ENCODE measurements around the gene CDC42SE1.

Gene CDC42SE1

GRCh38 chr1:151098126-151098525 lies 38.7 kb upstream of the CDC42SE1 start:
- TF ChIP-seq USF1 (IDR thresholded peaks at IDR 0.05) = no peak
- no peak for TF ChIP-seq NFIC (IDR thresholded peaks at IDR 0.05)
- no peak for TF ChIP-seq MAX (IDR thresholded peaks at IDR 0.05)
- no peak for TF ChIP-seq CEBPB (IDR thresholded peaks at IDR 0.05)
- TF ChIP-seq TCF12 (IDR thresholded peaks at IDR 0.05; ENCODE audit: low read depth) = no peak

GRCh38 chr1:151085953-151086559 lies 26.6 kb upstream of the CDC42SE1 start:
- no peak for TF ChIP-seq NFIC (IDR thresholded peaks at IDR 0.05)
- no peak for TF ChIP-seq REST (IDR thresholded peaks at IDR 0.05; ENCODE audit: low read depth)
- TF ChIP-seq TCF12 (IDR thresholded peaks at IDR 0.05; ENCODE audit: low read depth) = no peak
- no peak for TF ChIP-seq CREB1 (IDR thresholded peaks at IDR 0.05; ENCODE audit: low read depth)
- TF ChIP-seq EGR1 (IDR thresholded peaks at IDR 0.05) = no peak
- TF ChIP-seq TAF1 (IDR thresholded peaks at IDR 0.05; ENCODE audit: low read depth) = no peak
- TF ChIP-seq MAX (IDR thresholded peaks at IDR 0.05) = no peak

- TF ChIP-seq NFIC (IDR thresholded peaks at IDR 0.05) (no peak), EP300 (IDR thresholded peaks at IDR 0.05; ENCODE audit: borderline replicate concordance) (no peak), TEAD4 (IDR thresholded peaks at IDR 0.05) (no peak)
Measured at GRCh38 chr1:151072224-151072623, 12.8 kb upstream of the CDC42SE1 start.

GRCh38 chr1:151070474-151071276 lies 11.3 kb upstream of the CDC42SE1 start, which contains the start of gene GABPB2:
Gene GABPB2, plus strand, starts transcription at chr1:151070761. Its CDS starts 17,429 bp downstream, at chr1:151088190.
- peak; percentile 74 for TF ChIP-seq TCF12 (IDR thresholded peaks at IDR 0.05; ENCODE audit: low read depth)
- TF ChIP-seq EGR1 (IDR thresholded peaks at IDR 0.05) = no peak; the same call in 1 of the 2 replicates
- TF ChIP-seq NFIC (IDR thresholded peaks at IDR 0.05) = peak; percentile 32; the same call in 1 of the 2 replicates
- TF ChIP-seq USF1 (IDR thresholded peaks at IDR 0.05) = peak; percentile 31; the same call in 1 of the 2 replicates
- TF ChIP-seq RAD21 (IDR thresholded peaks at IDR 0.05; ENCODE audit: low read depth) = peak; percentile 49; the same call in 1 of the 2 replicates
- TF ChIP-seq TEAD4 (IDR thresholded peaks at IDR 0.05) = peak; percentile 70; the same call in 1 of the 2 replicates
- TF ChIP-seq YY1 (IDR thresholded peaks at IDR 0.05; ENCODE audit: low read depth) = peak; percentile 95
- no peak for TF ChIP-seq CEBPB (IDR thresholded peaks at IDR 0.05)
- peak; percentile 79 for TF ChIP-seq TAF1 (IDR thresholded peaks at IDR 0.05; ENCODE audit: low read depth)
- TF ChIP-seq REST (IDR thresholded peaks at IDR 0.05; ENCODE audit: low read depth) = no peak; the same call in 1 of the 2 replicates
- TF ChIP-seq EP300 (IDR thresholded peaks at IDR 0.05; ENCODE audit: borderline replicate concordance) = peak; percentile 24; the same call in 1 of the 2 replicates
- TF ChIP-seq MAX (IDR thresholded peaks at IDR 0.05) = peak; percentile 89
- TF ChIP-seq CREB1 (IDR thresholded peaks at IDR 0.05; ENCODE audit: low read depth) = peak; percentile 85
- TF ChIP-seq ZBTB7A (IDR thresholded peaks at IDR 0.05; ENCODE audit: low read depth) = peak; percentile 92
- TF ChIP-seq FOXM1 (IDR thresholded peaks at IDR 0.05; ENCODE audit: borderline replicate concordance, low read depth) = 0 out of 2 replicates have a peak, but pooled peaks have one; percentile 54

- no peak for TF ChIP-seq TCF12 (IDR thresholded peaks at IDR 0.05; ENCODE audit: low read depth)
- TF ChIP-seq REST (IDR thresholded peaks at IDR 0.05; ENCODE audit: low read depth) = no peak
- TF ChIP-seq ZBTB7A (IDR thresholded peaks at IDR 0.05; ENCODE audit: low read depth) = no peak
- TF ChIP-seq EGR1 (IDR thresholded peaks at IDR 0.05) = no peak
- no peak for TF ChIP-seq NFIC (IDR thresholded peaks at IDR 0.05)
- TF ChIP-seq CEBPB (IDR thresholded peaks at IDR 0.05) = no peak
- TF ChIP-seq MAX (IDR thresholded peaks at IDR 0.05) = no peak
- TF ChIP-seq RAD21 (IDR thresholded peaks at IDR 0.05; ENCODE audit: low read depth) = no peak
- TF ChIP-seq TEAD4 (IDR thresholded peaks at IDR 0.05) = no peak
- no peak for TF ChIP-seq CREB1 (IDR thresholded peaks at IDR 0.05; ENCODE audit: low read depth)
- no peak for TF ChIP-seq EP300 (IDR thresholded peaks at IDR 0.05; ENCODE audit: borderline replicate concordance)
- TF ChIP-seq USF1 (IDR thresholded peaks at IDR 0.05) = no peak
- no peak for TF ChIP-seq TAF1 (IDR thresholded peaks at IDR 0.05; ENCODE audit: low read depth)
- TF ChIP-seq FOXM1 (IDR thresholded peaks at IDR 0.05; ENCODE audit: borderline replicate concordance, low read depth) = no peak
- no peak for TF ChIP-seq YY1 (IDR thresholded peaks at IDR 0.05; ENCODE audit: low read depth)
Measured at GRCh38 chr1:151069103-151069486, 9.7 kb upstream of the CDC42SE1 start.
